GM12878 (cell line): ENCODE data around the gene CADPS.

Source experiments
- ATF2 ChIP-seq: IDR thresholded peaks from 2 replicates; pipeline ENCODE4 v1.6.1; 2012; ENCODE audit warnings: low read length, inconsistent platforms
- CBFB ChIP-seq: IDR thresholded peaks from 2 replicates; pipeline ENCODE4 v1.6.1; 2016; ENCODE audit warnings: antibody characterized with exemption, low read depth
- EZH2 ChIP-seq: IDR thresholded peaks from 2 replicates; pipeline ENCODE4 v1.6.1; 2012; ENCODE audit warnings: low read depth, mild to moderate bottlenecking, control low read depth, inconsistent platforms, low read length, borderline replicate concordance; ENCODE audit not compliant: control insufficient read depth
- ZSCAN29 ChIP-seq: fragments of 450-650 bp; IDR thresholded peaks from 2 replicates; pipeline ENCODE4 v1.6.1; 2017; ENCODE audit warnings: mild to moderate bottlenecking, moderate library complexity
- TF ChIP-seq, protein P1 (sequence below): IDR thresholded peaks from 2 replicates; pipeline ENCODE4 v1.6.1; 2012; ENCODE audit warnings: low read depth, low read length, improper control_type of control experiment
- TF ChIP-seq, protein P2 (sequence below), 3 experiments: IDR thresholded peaks in 2 of 3; conservative IDR thresholded peaks in 1 of 3; 2 replicates each; pipeline ENCODE4 v1.5.1; 2011; ENCODE audit warnings: low read depth in 3 of 3, low read length in 3 of 3, mild to moderate bottlenecking in 3 of 3, control low read depth in 2 of 3, moderate library complexity in 2 of 3, inconsistent platforms in 1 of 3, mixed read lengths in 1 of 3; ENCODE audit not compliant: control insufficient read depth in 2 of 3, insufficient read depth in 1 of 3; ENCODE audit errors: extremely low read depth in 1 of 3

- TF ChIP-seq CBFB (no peak), ZSCAN29 (no peak), ATF2 (no peak), EZH2 (no peak)
- TF ChIP-seq, protein P1, sequence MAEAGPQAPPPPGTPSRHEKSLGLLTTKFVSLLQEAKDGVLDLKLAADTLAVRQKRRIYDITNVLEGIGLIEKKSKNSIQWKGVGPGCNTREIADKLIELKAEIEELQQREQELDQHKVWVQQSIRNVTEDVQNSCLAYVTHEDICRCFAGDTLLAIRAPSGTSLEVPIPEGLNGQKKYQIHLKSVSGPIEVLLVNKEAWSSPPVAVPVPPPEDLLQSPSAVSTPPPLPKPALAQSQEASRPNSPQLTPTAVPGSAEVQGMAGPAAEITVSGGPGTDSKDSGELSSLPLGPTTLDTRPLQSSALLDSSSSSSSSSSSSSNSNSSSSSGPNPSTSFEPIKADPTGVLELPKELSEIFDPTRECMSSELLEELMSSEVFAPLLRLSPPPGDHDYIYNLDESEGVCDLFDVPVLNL = no peak
- TF ChIP-seq, protein P2, sequence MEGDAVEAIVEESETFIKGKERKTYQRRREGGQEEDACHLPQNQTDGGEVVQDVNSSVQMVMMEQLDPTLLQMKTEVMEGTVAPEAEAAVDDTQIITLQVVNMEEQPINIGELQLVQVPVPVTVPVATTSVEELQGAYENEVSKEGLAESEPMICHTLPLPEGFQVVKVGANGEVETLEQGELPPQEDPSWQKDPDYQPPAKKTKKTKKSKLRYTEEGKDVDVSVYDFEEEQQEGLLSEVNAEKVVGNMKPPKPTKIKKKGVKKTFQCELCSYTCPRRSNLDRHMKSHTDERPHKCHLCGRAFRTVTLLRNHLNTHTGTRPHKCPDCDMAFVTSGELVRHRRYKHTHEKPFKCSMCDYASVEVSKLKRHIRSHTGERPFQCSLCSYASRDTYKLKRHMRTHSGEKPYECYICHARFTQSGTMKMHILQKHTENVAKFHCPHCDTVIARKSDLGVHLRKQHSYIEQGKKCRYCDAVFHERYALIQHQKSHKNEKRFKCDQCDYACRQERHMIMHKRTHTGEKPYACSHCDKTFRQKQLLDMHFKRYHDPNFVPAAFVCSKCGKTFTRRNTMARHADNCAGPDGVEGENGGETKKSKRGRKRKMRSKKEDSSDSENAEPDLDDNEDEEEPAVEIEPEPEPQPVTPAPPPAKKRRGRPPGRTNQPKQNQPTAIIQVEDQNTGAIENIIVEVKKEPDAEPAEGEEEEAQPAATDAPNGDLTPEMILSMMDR (IDR thresholded peaks at IDR 0.05 in 2 of 3, conservative IDR thresholded peaks at IDR 0.05 in 1 of 3; ENCODE audit: control insufficient read depth in 2 of 3, extremely low read depth in 1 of 3, insufficient read depth in 1 of 3, low read depth in 3 of 3, low read length in 3 of 3) = no peak
Measured at GRCh38 chr3:62378311-62378789, 496.9 kb downstream of the CADPS start.
